Natural killer cell (primary cell): ENCODE data around the gene COL5A1. TPM values are rescaled to one million over a fixed set of nuclear protein-coding genes. Genes with fewer than 3 reads are reported as not detected.

Experiments used
- ATAC-seq, 3 donors: fragments of 150-1000 bp in 2 of 3; fragments of 200-7000 bp in 1 of 3; cut with Tn5 transposase; 1 replicate in 1 of 3; 2 replicates in 2 of 3; pipeline ENCODE4 v1.10.0; 2021; ENCODE audit warnings: mild to moderate bottlenecking in 2 of 3, moderate library complexity in 2 of 3
- DNase-seq, 2 donors: peaks; one replicate each; pipeline versions ENCODE4 v3.0.0 to v3.0.0-alpha.2; 2013 to 2021; ENCODE audit warnings: mixed read lengths in 1 of 2
- H3K27ac ChIP-seq: one replicate; pipeline ENCODE4 v1.5.1; 2013; ENCODE audit warnings: mild to moderate bottlenecking, low read length
- H3K27me3 ChIP-seq: one replicate; pipeline ENCODE4 v1.6.1; 2013; ENCODE audit warnings: low read length; ENCODE audit not compliant: control insufficient read depth, insufficient read depth
- H3K36me3 ChIP-seq: one replicate; pipeline ENCODE4 v1.6.1; 2013; ENCODE audit warnings: low read length; ENCODE audit not compliant: control insufficient read depth, insufficient read depth
- H3K4me1 ChIP-seq: one replicate; pipeline ENCODE4 v1.6.1; 2013; ENCODE audit warnings: low read length; ENCODE audit not compliant: control insufficient read depth, insufficient read depth
- H3K4me3 ChIP-seq: one replicate; pipeline ENCODE4 v1.5.1; 2013; ENCODE audit warnings: low read length
- H3K9me3 ChIP-seq: one replicate; pipeline ENCODE4 v1.6.1; 2013; ENCODE audit warnings: low read length; ENCODE audit not compliant: control insufficient read depth, insufficient read depth
- H3K27ac Mint-ChIP-seq, 2 donors: one replicate each; pipeline ENCODE4 v1.8.0; 2022; ENCODE audit warnings: mild to moderate bottlenecking in 2 of 2, mixed read lengths in 2 of 2, moderate library complexity in 1 of 2
- H3K27me3 Mint-ChIP-seq, 2 donors: one replicate each; pipeline ENCODE4 v1.8.0; 2022; ENCODE audit warnings: low read depth in 2 of 2, mixed read lengths in 2 of 2
- H3K36me3 Mint-ChIP-seq: one replicate; pipeline ENCODE4 v1.8.0; 2022; ENCODE audit warnings: mixed read lengths
- H3K4me1 Mint-ChIP-seq, 2 donors: one replicate each; pipeline ENCODE4 v1.8.0; 2022; ENCODE audit warnings: mixed read lengths in 2 of 2
- H3K4me3 Mint-ChIP-seq: one replicate; pipeline ENCODE4 v1.8.0; 2022; ENCODE audit warnings: mild to moderate bottlenecking, moderate library complexity, mixed read lengths
- H3K9me3 Mint-ChIP-seq, 2 donors: one replicate each; pipeline ENCODE4 v1.8.0; 2022; ENCODE audit warnings: mixed read lengths in 2 of 2
- WGBS: methylation state at CpG from one replicate; pipeline ENCODE4 v1.1.7; 2013; ENCODE audit warnings: missing lambda C conversion rate; ENCODE audit not compliant: insufficient coverage; 5-methylcytosine and 5-hydroxymethylcytosine counted together
- intact Hi-C: fragments of 100-400 bp; cut with micrococcal nuclease; formaldehyde crosslinking; loops from one replicate; pipeline ENCODE4 v1.14.2; 2022
- total RNA-seq, 4 donors: library from RNA; stranded (reverse); fragments of 120-200 nt in 1 of 4; gene quantifications; one replicate each; pipeline versions ENCODE4 v1.2.3 to v1.2.4, GENCODE V29; 2013 to 2022
- TF ChIP-seq, protein P1 (sequence below): fragments of 200-600 bp; IDR thresholded peaks from one replicate; pipeline ENCODE4 v1.8.0; 2022; ENCODE audit warnings: antibody characterized with exemption

The COL5A1 gene
- total RNA-seq, 3 donors from 2014 or later (not counting 1 experiment from before 2014, with no cell fraction given) = 0.11 to 0.28 (median 0.23) TPM

DNA sequence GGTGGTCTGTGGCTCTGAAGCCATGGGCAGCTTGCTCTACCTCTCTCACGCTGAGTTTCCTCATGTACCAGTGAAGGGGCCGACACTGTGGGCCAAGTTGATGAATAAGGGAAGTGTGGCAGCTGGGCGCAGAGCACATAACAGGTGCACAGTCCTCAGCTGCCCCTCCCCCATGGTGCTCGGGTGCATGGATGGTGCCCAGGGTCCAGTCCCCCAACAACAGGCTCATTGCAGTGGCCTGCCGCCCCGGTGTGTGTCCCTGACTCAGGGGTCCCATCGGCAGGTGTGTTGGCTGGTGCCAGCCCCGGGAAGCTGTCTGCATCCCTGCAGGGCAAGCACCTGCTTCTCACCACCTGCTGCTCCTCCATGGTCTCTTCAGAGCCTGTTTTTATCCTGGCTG, 36.6 kb downstream of the COL5A1 start:
- Mint-ChIP-seq H3K9me3 (no peaks in the 10 kb centered on the region), H3K36me3 (no peaks in the 10 kb centered on the region), H3K27me3 (peaks cover 6 to 17% of the 10 kb centered on the region in 2 donors), H3K27ac (no peak overlapping the region), H3K4me3 (no peak overlapping the region), H3K4me1 (no peaks in the 10 kb centered on the region)
- Histone ChIP-seq H3K9me3 (no peaks in the 10 kb centered on the region), H3K4me3 (no peak overlapping the region), H3K27ac (no peak overlapping the region), H3K27me3 (no peaks in the 10 kb centered on the region), H3K36me3 (no peaks in the 10 kb centered on the region), H3K4me1 (no peaks in the 10 kb centered on the region)
- TF ChIP-seq, protein P1, sequence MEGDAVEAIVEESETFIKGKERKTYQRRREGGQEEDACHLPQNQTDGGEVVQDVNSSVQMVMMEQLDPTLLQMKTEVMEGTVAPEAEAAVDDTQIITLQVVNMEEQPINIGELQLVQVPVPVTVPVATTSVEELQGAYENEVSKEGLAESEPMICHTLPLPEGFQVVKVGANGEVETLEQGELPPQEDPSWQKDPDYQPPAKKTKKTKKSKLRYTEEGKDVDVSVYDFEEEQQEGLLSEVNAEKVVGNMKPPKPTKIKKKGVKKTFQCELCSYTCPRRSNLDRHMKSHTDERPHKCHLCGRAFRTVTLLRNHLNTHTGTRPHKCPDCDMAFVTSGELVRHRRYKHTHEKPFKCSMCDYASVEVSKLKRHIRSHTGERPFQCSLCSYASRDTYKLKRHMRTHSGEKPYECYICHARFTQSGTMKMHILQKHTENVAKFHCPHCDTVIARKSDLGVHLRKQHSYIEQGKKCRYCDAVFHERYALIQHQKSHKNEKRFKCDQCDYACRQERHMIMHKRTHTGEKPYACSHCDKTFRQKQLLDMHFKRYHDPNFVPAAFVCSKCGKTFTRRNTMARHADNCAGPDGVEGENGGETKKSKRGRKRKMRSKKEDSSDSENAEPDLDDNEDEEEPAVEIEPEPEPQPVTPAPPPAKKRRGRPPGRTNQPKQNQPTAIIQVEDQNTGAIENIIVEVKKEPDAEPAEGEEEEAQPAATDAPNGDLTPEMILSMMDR = no peak
- WGBS = 67% methylated on average over 8 of the region's 8 CpGs
- no peak for DNase-seq
- intact Hi-C loops = no loop called here
- ATAC-seq = no peak

GRCh38 chr9:134678666-134679443, 37.3 kb downstream of the COL5A1 start:
- Mint-ChIP-seq H3K36me3 (no peaks in the 10 kb centered on the region), H3K4me1 (no peaks in the 10 kb centered on the region), H3K27me3 (peaks cover 6 to 13% of the 10 kb centered on the region in 2 donors), H3K4me3 (no peak overlapping the region), H3K9me3 (no peaks in the 10 kb centered on the region), H3K27ac (no peak overlapping the region)
- 91% methylated on average over 17 of the region's 17 CpGs for WGBS
- no peaks in the 10 kb centered on the region for H3K4me1 ChIP-seq
- TF ChIP-seq, protein P1 = no peak
- no peak overlapping the region for H3K27ac ChIP-seq
- intact Hi-C loops = no loop called here
- no peak for ATAC-seq
- no peaks in the 10 kb centered on the region for H3K27me3 ChIP-seq
- H3K9me3 ChIP-seq = no peaks in the 10 kb centered on the region
- H3K36me3 ChIP-seq = no peaks in the 10 kb centered on the region
- no peak for DNase-seq
- no peak overlapping the region for H3K4me3 ChIP-seq

GRCh38 chr9:134679616-134680392, 38.2 kb downstream of the COL5A1 start:
- Mint-ChIP-seq H3K9me3 (no peaks in the 10 kb centered on the region), H3K27me3 (peaks cover 4 to 7% of the 10 kb centered on the region in 2 donors), H3K4me3 (no peak overlapping the region), H3K27ac (no peak overlapping the region), H3K36me3 (no peaks in the 10 kb centered on the region), H3K4me1 (no peaks in the 10 kb centered on the region)
- Histone ChIP-seq H3K36me3 (no peaks in the 10 kb centered on the region), H3K4me3 (no peak overlapping the region), H3K27ac (no peak overlapping the region), H3K4me1 (no peaks in the 10 kb centered on the region), H3K27me3 (no peaks in the 10 kb centered on the region), H3K9me3 (no peaks in the 10 kb centered on the region)
- intact Hi-C loops = no loop called here
- ATAC-seq (no peak), DNase-seq (no peak)
- 94% methylated on average over 19 of the region's 19 CpGs for WGBS
- TF ChIP-seq, protein P1 = no peak
